GM18517 (cell line): ENCODE measurements around the gene SGTA.

Source experiments
- ATAC-seq: cut with Tn5 transposase; IDR thresholded peaks from one replicate; pipeline ENCODE4 v1.9.1; 2021; ENCODE audit warnings: mild to moderate bottlenecking, moderate library complexity; ENCODE audit not compliant: unreplicated experiment

The SGTA gene

DNA sequence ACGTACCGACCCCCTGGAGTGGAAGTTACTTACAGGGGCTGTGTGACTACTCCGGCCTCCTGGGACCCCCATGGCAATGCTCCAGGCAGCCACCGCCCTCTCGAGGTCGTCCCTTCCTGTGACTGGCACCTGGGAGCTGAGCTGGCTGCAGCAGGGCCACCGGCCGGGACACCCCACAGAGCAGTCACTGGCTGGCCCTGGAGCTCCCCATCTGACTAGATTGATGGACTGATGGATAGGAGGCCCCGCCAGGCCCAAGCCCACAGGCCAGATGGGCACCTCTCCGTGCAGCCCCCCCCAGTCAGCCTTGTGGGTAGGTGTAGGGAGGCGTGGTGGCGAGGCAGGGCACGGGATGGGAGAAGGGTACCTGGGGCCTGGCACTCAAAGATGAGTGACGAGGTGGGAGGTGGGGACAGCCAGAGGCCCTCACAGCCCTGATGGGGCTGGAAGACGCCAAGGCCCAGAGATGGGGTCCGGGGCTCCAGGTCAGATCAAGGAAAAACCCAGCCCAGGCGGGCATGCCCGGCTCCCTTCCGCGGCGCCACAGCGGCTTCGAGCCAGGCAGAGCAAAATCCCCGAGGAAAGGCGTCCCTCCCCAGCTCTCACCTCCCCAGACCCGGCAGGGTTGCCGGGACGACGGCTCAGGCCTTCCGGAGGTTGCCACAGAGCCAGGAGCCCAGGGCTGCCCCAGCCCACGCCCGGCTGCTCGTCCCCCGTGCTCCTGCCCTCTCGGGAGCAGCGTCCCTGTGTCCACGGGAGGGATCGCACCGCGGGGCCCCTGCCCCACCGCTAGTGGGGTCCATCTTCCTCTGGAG, 51.7 kb downstream of the SGTA start:
- no peak for ATAC-seq

DNA sequence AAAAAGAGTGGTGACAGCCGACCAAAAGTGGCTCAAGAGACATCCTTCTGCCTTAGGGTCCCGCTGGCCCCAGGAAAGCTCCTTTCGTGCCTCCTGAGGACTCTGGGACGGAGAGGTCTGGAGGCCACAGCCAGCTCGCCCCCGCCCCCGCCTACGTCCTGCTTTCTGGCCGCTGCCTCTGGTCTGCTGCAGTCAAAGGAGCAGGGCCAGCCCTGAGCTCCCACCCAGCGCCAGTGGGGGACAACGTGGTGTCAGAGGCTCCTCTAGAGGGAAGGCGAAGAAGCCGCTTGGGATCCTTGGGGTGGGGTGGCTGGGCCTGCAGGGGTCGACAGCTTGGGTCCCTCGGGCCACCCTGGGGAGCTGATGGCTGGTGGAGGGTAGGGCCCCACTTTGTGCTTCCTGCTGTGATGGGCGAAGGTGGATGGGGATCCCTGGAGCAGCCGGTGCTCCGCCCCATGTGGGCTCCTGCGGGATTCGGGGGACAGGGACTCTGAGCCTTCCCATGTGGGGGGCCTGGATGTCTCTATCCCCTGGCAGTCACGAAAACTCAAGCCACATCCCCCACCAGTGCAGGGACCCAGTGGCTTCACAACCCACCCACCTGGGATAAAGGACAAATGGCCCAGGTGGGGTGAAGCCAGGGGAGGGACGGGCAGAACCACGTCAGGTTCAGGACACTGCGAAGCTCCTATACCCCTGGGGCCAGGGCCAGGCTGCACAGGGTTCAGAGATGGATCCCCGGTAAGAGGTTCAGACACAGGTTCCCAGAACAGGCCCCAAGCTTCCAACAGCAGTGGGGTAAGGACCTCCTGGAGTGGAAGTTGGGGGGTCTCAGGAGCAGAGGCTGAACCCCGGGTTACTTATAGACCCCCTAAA, 52.9 kb downstream of the SGTA start:
- no peak for ATAC-seq

DNA sequence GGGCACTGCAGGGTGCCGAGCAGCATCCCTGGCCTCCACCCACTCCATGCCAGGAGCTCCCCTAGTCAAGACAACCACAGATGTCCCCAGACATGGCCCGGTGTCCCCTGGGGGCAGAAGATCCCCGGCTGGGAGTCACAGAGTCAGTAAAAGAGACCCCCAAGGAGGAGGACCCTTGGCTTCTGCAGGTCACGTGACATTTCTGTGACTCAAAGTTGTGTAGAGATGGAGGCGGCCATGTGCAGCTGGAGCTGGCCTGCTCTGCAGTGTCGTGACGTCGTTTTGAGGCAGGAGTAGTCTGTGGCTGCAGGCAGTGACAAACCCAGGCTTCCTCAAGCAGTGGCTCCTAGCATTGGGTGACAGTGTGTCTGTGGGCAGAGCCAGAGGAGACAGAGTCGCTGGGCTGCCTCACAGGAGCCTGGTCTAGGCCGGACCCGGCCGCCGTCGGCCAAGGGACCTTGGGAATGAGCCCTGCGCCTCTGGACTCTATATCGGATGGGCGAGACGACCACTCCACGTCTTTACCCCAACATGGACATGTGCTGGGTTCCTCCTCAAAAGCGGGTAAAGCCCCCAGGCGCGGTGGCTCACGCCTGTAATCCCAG, 54.2 kb downstream of the SGTA start:
- no peak for ATAC-seq

DNA sequence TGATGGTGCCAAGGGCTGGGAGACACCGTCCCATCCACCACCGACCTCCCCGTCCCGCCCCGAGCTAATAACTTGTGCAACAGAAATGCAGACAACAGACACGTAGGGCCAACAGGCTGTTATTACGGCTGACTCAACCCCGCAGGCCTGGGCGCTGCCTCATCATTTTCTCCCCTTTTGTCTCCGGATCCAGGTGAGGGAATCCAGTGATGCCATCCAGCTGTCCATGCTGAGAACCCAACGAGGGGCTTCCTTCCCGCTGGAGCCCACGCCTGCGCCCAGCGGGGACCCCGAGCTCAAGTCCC, 55.5 kb downstream of the SGTA start:
- no peak for ATAC-seq

DNA sequence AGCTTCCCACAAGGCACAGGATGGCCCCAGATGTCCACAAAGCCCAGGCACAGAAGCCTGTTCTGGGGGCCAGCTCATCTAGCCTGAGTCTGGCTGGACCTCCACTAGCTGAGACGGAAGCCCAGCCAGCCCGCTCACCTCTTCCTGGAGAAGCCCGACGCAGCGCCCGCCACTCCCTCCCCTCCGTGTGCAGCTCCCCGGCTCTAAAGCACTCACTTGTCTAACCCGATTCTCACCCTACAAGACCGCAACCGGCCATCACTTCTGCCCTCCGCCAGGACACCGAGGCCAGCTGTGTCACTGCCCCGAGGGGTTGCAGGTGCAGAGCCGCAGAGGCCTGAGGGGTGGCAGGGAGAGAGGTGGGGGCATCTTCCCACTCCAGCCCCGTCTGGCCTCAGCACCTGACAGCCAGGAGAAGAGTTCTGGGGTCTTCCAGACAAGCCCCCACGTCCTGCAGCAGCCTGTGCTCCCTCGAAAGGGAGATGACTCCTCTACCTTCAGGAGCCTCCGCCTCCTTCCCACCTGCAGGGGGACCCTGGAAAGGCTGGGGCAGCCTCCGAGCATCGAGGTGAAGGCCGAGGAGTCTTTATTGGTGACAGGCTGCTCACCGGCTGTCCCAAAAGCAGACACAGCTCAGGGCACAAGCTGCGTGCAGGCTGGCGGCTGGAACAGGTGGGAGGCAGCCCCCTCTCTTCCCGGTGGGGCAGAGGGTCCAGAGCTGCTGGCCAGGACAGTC, 56.0 kb downstream of the SGTA start:
- ATAC-seq: no peak

DNA sequence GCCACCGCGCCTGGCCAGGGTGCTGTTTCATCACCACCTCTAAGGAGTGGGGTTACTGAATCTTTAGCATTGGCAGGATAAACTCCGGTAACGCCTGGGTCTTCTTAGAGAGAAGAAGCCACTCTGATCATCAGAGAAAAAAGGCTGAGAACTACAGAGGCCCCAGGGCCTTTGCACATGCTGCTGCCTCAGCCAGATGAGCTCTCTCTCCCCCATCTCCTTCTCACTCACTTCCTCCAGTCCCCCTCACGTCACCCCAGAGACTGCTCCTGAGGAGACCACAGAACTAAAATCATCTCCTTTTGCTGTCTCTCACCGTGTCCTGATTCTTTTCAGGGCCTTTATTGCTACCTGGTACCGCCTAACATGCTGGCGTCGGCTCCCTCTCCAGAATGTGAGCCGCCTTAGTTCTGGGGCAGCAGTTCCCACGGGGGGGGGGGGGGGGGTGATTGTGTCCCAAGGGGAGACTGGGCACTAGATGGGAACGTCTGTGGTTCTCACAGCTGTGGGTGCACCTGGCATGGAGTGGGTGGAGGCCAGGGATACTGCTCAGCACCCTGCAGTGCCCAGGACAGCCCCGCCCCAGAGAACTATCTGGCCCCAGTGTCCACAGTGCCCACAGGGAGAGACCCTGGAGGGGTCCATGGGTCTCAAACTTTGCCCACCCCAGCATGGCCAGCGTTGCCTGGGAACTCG, 56.8 kb downstream of the SGTA start:
- no peak for ATAC-seq

DNA sequence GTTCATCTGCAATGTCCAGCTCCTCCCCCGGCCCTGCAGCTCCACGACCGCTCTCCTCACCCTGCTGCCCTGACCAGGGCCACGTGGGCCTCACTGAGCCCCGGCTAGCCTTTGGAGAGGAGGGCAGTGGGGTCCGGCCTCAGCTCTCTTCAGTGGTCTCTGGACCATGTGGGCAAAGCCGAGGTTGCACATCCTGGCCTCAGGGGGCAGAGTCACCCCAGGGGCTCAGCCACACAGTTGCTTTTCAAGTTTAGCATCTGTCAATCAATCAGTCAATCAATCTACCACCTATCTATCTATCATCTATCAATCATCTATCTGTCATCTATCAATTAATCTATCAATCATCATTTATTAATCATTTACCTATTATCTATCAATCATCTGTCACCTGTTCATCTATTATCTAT, 58.9 kb downstream of the SGTA start:
- no peak for ATAC-seq

DNA sequence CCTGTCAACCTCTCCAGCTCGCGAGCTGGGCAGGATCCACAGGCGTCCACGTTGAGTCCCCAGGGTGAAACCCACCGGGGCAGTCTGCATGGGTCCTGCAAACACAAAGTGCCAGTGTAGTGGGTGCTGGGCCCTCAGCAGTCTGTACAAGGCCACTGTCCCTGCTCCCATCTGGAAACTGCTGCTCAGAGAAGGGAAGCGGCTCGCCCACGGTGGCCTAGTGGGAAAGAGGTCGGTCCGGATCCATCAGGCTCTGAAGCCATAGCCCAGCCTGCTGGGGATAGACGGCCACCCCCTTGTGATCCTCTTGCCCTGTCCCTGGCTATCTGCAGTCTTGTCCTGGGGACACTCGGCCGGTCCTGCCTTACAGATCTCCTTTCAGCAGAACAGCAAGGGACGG, 59.3 kb downstream of the SGTA start:
- no peak for ATAC-seq

DNA sequence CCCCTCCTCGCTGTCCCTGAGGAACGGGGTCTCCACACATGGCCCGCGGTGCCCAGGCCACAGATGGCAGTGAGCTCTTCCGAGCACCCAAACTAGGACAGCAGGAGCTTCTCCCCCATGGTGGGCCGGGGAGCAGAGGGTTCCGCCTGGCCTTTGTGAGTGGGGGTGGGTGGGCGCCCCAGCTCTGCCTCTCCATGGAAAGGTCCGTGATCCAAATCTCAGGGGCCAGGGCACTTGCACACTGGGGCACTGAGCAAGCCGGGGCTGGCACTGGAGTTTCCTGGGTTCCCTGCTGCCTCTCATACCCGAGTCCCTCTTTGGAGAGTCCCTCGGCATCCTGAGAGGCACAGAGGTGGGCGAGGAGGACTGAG, 59.7 kb downstream of the SGTA start:
- ATAC-seq: no peak

DNA sequence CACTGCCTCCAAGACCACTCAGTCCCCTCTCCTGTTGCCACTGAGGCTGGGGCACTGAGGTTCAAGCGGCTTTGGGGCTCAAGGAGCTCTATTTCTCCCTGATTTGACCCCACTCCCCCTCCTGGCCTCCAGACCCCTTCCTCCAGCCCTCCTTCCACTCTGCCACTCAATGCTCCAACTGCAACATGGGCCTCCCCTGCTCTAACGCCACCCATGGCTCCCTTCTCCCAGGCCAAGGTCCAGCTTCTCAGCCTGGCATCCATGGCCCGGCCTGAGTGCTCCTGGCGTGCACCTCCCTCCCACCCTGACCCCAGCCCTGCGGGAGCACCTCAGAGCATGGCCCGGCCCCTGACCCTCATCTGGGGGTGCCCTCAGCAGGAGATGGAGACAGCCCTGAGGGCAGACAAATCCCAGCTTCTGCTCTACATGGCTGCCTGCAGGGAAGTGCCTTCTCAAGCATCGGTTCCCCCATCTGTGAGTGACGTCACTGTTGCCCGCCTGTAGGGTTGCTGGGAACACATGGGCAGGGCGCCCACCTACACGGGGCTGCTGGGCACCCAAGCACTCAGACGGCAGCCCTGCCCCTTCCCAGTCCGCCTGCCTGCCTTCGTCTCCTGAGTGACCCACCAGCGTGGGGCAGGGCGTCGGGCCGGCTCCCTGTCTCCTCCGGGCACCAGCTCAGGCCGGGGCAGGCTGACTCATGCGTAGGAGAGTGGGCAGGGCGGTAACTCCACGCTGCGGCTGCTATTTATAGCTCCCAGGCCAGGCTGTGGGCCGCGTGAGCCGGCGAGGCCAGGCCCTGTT, 60.3 kb downstream of the SGTA start:
- no peak for ATAC-seq

DNA sequence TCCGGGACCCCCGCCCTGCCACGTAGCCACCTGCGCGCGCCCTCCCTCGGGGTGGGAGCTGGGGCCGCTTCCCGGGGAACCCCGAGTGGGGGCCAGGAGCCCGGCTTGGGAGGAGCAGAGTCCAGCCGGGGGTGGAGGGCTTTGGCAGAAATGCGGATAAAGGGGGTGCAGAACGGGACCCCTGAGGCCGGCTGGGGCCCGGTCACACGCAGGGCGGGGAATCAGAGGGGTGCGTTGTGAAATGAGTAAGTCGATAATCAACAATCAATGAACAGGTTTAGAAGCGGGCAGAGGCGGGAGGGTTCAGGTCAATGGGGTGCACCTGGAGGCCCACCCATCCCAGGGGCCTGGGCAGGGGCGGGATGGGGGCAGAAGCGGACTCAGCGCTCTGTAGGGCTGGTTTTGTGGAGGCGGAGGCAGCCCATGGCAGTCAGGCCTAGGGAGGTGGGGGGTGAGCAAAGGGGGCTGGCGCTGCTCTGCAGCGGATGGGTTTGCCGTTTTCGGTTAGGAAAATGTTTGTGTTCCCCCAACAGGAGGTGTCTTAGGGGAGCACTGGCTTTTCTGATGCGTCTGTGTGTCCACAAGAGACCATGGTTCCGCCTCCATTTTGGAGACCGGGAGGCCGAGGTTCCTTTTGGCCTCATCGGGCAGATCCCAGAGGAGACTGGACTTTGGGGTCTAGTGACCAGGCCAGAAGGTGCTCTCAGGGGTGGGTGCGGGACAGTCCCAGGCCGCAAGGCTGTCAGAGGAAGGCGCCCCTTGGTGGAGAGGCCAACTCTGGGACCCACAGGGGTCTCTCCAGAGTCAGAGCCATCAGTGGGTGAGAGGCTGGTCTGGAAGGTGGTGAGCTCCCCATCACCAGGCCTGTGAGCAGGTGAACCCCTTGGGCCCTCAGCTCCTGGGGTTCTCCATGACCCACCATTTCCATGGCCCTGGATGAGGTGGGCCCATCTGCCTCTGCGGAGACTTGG, 61.2 kb downstream of the SGTA start:
- no peak for ATAC-seq

DNA sequence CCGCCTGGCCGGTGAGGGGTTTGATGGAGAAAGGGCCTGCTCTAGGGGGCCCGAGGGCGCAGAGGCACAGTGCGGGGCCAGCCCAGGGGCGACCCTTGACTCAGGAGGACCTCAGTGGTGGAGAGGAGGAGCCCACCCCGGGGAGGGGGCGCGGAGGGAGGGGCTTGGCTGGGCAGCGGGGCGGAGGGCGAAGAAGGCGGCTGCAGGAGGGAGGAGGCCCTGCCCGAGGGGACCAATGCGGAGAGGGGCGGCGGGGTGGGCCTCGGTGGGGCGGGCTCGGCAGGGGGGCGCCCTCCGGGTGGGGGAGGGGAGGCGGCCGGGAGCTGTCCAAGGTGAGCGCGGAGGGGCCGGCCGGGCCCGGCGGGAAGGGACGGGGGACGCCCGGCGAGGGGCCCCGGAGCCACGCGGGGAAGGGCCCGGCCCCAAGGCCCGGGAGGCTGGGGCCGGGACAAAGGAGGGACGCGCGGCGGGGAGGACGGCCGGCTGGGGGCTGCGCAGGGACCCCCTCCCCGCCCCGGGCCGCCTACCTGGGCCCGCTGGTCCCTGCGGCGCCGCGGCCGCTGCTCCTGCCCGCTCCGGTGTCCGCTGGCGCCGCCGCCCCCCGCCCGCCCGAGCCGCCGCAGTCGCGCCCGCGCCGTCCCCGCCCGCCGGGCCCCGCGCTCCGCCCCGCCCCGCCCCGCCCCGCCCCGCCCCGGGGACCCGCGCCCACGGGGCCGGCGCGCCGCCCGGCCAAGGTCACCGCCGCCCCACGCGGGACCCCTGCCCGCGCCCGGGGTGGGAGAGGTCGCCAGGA, 62.1 kb downstream of the SGTA start, which contains the start of gene DIRAS1:
TSS of gene DIRAS1 (minus strand) at position 596 of the 793 bp plus-strand sequence. CDS start 3,566 bp downstream, outside the sequence.
- no peak for ATAC-seq

DNA sequence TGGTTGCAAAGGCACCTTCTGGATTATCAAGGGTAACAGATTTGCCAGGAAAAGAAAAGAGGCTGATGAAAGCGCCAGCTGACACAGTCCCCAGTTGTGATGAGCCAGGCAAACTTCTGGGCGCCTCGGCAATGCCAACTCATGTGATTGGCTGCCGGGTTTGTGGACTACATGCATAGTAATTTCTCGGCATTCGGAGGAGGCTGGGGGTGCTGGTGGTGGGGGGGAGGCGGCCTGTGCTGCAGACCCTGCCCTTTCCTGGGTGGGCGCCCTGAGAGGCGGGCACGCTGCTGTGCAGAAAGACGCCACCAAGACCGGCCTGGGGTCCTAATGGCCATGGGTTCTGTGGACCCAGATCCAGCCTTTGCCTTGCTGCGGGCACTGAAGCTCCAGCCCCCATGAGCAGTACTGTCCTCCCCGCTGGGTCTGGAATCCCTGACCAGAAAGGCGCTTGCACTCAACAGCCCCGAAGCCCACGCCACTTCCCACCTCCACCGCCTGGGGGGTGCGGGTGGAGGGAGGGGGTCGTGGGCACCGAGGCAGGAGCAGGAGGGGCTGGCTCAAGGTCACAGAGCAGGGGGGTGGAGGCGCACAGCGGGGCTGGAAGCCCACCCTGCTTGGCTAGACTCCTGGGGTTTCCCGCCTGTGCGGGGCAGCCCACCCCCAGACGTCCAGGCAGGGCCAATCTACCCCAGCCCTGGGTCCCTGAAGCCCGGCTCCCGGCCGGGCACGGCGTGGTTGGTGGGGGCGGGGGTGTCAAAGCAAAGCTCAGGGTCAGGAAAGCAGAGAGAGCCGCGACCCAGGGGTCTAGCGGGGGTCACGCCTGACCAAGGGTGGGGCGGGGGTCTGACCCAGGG, 62.9 kb downstream of the SGTA start:
- ATAC-seq: no peak

DNA sequence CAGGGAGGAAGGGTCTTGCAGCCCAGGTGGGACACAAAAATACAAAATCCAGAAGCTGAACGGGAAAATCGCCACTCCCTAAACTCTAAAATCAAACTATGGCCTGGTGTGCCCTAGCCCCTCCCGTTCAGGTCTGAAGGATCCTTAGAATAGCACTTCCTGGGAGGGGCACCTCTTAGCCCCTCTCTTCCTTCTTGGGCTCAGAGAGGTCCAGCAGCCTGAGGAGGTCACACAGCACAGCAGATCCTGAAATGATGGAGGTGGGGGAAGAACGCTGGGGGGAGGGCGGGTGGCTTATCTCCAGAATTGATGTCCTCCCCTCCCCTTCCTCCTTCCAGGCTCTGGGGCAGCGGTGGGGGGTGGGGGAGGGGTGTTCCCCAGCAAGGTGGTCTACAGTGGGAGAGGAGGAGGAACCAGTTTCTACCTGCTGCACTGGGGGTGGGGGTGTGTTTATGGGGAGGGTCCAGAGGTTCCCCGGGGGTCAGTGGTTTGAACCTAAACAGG, 63.8 kb downstream of the SGTA start:
- no peak for ATAC-seq

DNA sequence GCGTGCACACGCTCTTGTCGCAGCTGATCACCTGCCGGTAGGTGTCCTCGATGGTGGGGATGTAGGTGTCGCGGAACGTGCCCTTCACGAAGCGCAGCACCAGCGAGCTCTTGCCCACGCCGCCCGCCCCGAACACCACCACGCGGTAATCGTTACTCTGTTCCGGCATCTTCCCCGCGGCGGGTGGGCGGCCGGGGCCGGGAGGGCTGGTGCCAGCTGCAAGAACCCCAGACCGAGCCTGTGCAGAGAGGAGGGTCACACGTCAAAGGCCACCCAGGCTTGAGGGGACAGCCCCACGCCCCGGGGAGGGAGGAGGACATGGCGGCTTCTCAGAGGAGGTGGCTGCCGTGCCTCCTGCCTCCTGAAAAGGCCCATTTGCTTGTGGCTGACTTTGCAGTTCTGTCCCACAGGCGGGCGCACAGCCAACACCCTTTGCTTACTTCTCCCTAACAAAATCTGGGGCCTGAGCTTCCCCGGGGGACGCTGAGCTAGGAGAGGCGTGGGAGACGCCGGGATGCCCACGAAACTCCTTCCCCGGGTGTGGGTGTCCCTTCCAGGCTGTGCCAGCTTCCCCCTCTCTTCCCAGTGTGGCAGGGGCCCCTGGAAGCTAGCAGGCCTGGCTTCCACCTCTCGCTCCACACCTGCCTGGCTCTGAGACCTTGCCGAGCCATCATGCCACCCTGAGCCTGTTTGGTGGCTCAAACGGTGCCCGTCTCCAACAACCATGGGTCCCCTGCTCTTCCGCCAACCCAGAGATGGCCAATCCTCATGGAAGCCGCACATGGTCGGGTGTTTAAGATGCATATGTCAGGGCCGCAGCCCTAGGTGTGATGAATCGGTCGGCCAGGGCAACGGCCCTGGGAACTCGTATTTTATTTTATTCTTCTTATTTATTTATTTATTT, 65.2 kb downstream of the SGTA start:
- ATAC-seq: no peak
